NCI-H748 (cell line): Measurements from ENCODE around the gene CCDC8.
A peak's percentile ranks its signal among the peaks of the same experiment; 100 is the strongest.
"Not testable (repeated sequence)": the region's sequence is repeated elsewhere in the genome, so short reads cannot be mapped to it uniquely, and the experiment has no call there.

Source experiments
- DNase-seq: peaks from one replicate; lab custom pipeline; 2025; ENCODE audit not compliant: unreplicated experiment; lab: John Stamatoyannopoulos, UW

The CCDC8 gene

GRCh38 chr19:46428239-46429135, 15.1 kb upstream of the CCDC8 start, which contains the start of gene PNMA8C:
Gene PNMA8C (minus strand): TSS chr19:46428936. CDS start chr19:46428359, 577 bp downstream.
- peak; percentile 97 for DNase-seq

DNA sequence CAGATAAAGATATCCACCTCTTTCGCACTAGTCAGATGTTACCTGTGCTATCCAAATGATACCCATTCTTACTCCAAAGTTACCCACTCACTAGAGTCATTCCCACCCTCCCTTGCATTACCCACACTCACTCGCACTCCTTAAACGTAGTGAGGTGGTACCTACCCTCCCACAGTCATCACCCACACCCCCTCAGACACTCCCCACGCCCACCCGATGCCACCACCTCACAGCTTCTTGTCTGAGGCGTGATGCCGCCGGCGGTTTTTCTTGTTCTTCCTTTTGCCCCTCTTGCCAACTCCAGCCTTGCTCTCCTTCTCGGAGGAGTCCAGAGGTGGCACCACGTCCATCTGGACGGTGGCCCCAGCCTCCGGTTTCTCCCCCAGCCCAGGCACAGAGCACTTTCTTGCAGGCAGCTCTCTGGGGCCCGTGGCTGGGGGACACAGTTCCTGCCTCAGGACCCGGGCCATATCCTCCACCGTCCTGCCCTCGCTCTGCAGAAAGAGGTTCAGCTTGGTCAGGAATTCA, 14.2 kb upstream of the CCDC8 start:
- no peak for DNase-seq

DNA sequence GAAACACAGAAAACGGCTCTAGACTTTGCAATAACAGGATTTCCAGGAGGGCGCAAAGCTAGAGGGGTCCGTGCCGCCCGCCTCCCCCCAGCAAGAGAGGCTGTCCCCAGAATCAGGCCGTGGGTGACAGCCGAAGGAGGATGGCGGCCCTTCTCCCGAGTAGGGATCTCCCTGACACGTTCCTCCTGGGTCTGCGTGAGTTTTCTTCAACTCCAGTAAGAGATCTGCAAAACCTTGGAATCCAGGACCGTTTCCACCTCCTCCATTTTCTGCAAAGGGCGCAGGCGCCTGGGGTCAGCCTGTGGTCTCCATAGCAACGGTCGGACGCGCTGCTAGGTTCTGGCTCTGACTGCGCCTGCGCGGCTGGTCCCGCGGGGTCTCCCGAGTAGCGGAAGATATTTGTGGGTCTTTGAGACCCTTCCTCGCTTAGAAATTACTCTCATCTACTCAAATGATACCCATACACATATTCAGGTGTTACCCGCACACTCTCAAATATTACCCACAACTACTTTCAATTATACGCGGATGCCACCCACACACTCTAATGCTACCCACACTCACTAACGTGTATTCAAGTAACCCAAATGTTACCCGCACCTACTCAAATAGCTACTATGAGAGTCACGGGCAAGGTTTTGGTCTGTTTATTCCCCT, 13.3 kb upstream of the CCDC8 start:
- DNase-seq = peak; percentile 90

GRCh38 chr19:46426035-46426505, 12.7 kb upstream of the CCDC8 start:
- DNase-seq = peak; percentile 62

- no peak for DNase-seq
These were observed 9.8 kb upstream of the CCDC8 start for GRCh38 chr19:46423188-46423587.

DNA sequence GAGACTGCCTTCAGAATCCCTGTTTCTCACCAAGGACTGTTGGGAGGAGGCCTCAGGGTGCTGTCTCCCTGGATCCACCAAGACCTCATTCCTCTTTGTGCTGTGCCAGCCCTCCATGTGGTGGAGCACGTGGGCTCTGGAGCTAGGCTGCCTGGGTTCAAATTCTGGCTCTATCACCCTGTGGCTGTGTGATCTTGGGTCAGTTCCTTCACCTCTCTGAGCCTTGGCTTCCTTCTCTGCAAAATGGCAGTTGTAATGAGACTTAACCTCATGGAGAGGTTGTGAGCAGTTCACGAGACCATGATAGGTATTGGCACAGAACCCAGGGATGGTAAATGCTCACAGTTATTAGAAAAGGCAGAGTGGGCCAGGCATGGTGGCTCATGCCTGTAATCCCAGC, 9.0 kb upstream of the CCDC8 start:
- DNase-seq = no peak

GRCh38 chr19:46420056-46420455, 6.7 kb upstream of the CCDC8 start:
- no peak for DNase-seq

DNA sequence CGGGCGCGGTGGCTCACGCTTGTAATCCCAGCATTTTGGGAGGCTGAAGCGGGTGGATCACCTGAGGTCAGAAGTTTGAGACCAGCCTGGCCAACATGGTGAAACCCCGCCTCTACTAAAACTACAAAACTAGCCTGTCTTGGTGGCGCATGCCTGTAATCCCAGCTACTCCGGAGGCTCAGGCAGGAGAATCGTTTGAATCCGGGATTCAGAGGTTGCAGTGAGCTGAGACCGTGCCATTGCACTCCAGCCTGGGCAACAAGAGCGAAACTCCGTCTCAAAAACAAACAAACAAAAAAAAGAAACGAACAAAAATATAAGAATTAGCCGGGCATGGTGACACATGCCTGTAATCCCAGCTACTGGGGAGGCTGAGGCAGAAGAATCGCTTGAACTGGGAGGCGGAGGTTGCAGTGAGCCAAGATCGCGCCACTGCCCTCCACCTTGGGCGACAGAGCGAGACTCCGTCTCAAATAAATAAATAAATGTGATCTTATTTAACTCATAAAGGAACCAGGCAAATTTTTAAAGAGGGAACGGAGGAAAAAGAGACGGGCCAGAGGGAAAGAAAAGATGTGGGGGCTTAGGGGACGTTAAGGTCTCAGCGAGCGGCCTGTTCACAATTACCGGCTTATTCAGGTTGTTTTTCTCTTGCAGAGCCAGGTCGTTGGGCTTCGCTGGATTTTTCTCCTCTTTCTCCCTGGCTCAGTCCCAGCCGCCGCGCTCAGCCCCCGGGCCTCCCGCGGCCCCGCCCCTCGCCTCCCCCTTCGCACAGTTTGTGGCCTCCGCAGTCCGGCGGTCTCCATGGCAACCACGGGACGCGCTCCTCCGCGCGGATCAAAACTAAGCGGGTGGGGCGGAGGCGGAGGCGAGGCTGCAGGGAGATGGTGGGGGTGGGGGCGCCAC, 2.7 kb upstream of the CCDC8 start:
- DNase-seq = peak; percentile 99

- not testable (repeated sequence) for DNase-seq
These were observed 1.5 kb upstream of the CCDC8 start for GRCh38 chr19:46414899-46415298.

DNA sequence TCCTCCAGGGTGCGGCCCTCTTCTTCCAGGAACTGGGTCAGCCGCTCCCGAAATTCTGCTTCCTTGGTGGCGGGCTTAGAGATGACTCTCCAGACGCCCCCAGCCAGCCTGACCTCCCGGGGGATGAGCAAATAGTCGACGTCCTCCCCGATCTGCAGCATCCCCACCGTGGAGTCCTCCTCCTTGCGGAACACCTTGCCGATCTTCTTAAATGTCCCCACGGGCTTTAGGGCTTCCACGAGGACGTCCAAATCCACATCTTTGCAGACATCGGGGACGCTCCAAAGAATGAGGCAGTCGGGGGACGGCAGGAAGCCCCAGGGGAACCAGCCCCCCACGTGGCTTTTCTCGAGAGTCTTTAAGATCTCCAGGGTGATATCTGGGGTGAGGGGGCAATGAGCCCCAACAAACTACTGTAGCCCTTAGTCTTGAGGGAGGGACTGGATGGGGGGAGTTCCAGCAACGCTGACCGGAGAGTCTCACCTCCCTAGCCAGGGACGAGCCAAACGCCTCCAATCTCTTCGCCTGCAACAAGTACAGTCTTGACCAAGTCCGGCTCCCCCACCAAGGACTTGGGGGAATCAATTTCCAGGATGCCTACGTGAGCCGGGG, 608 bp downstream of the CCDC8 start:
- no peak for DNase-seq

GRCh38 chr19:46411925-46412649, 1.3 kb downstream of the CCDC8 start:
- DNase-seq = no peak

DNA sequence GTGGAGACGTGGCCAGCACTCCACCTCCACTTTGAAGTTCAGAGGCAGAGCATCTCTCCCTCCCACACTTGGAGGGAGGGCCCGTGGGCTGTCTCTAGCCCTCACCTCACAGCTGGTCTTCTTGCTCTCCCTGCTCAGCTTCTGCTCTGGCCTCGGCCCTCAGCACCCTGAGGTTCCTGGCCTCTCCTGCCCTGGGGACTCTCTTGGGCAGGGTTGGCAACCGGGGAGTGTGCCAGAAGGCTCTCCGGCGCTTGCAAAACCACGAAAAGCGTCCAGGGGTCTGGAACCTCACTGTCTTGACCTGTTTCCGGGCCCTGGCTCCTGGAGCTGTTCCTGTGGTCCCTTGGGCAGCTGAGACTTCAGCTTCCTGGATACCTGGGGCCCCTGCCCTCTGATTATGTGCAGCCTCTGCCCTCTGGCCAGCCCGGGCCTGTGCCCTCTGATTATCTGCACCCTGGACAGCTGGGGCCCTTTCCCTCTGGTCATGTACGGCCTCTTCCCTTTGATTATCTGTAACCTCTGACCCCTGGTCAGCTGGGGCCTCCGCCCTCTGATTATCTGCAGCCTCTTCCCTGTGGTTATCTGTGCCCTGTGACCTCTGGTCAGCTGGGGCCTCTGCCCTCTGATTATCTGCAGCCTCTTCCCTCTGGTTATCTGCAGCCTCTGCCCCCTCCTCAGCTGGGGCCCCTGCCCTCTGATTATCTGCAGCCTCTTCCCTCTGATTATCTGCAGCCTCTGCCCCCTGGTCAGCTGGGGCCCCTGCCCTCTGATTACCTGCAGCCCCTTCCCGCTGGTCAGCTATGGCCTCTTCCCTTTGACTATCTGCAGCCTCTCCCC, 2.1 kb downstream of the CCDC8 start:
- DNase-seq = no peak

- DNase-seq = no peak
These were observed 2.9 kb downstream of the CCDC8 start for GRCh38 chr19:46410205-46411087.

GRCh38 chr19:46409191-46409590, 4.2 kb downstream of the CCDC8 start:
- DNase-seq = no peak

GRCh38 chr19:46408664-46409039, 4.7 kb downstream of the CCDC8 start:
- DNase-seq = no peak

GRCh38 chr19:46407856-46408663, 5.3 kb downstream of the CCDC8 start:
- DNase-seq = no peak

GRCh38 chr19:46406976-46407375, 6.4 kb downstream of the CCDC8 start:
- DNase-seq = peak; percentile 89
